Ecto neural progenitor cell (in vitro differentiated cells): ENCODE results near the gene OR14A16.

Source experiments
- DNase-seq: peaks from one replicate; pipeline ENCODE4 v3.0.0-alpha.2; 2018; ENCODE audit warnings: low spot score

The OR14A16 gene, protein sequence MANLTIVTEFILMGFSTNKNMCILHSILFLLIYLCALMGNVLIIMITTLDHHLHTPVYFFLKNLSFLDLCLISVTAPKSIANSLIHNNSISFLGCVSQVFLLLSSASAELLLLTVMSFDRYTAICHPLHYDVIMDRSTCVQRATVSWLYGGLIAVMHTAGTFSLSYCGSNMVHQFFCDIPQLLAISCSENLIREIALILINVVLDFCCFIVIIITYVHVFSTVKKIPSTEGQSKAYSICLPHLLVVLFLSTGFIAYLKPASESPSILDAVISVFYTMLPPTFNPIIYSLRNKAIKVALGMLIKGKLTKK

DNA sequence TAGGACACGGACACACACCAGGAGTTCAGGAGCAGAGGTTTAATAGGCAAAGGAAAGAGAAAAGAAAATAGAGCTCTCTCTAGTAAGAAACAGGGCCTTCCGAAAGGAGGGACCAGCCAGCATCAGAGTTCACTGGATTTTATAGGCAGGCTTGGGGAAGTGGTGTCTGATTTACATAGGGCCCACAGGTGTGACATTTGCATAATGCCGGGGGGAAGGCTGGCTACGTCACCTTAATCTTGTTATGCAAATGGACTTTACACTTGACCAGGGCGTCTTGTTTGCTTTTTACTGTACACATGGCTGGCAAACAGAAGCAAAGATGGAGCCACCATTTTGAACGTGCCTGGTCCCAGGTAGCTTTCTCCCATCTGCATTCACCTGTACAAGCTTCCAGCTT lies at the start of gene OR14A16:
OR14A16 (minus strand) TSS at position 97 of the 400 bp plus-strand sequence. CDS start 8,390 bp downstream, outside the sequence.
- no peak for DNase-seq

DNA sequence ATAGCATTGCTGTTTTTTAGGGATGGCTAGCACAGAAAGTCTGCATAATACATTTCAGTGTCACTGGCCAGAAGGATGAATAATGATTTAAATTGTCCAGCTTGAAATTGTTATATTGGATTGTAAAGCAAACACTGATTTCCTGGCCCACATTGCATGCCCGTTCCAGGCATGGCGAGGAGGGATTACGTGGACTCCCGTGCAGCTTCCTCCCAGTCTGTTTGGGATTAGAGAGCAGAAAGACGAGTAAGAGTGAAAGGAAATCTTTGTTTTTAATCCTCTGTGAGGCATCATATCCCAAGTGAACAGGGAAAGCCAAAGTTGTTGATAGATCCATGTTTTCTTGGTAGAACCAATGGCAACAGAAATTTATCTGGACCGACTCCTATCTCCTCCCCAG lies 41.5 kb upstream of the OR14A16 start:
- no peak for DNase-seq

DNA sequence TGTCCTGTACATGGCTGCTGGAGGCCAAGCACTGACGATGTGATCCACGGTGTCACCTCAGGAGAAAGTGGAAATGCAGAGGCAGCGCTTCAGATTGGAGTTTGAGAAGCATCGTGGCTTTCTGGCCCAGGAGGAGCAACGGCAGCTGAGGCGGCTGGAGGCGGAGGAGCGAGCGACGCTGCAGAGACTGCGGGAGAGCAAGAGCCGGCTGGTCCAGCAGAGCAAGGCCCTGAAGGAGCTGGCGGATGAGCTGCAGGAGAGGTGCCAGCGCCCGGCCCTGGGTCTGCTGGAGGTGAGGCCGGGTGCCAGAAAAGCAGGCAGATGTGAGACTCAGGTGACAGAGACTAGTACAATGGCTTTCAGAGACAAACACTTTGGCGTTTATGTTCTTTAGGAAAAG lies 40.7 kb upstream of the OR14A16 start:
- no peak for DNase-seq

DNA sequence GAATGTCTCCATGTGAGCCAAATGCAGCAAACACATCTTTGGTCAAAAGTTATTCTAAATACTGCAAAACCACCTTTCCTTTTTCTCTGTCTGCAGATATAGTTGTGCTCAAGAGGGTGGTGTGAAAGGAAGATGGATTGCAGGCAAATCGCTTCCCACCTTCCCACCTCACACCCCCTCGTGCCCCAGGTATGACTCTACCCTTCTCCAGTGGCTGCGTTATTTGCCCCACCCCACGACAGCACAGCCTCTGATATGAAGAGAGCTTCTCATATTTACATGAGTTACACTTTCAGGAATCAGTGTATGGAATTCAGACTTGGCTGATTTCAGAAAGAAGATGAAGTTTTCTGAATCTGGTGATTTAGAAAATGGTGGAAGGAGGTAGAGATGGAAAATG lies 38.8 kb upstream of the OR14A16 start:
- DNase-seq = no peak

DNA sequence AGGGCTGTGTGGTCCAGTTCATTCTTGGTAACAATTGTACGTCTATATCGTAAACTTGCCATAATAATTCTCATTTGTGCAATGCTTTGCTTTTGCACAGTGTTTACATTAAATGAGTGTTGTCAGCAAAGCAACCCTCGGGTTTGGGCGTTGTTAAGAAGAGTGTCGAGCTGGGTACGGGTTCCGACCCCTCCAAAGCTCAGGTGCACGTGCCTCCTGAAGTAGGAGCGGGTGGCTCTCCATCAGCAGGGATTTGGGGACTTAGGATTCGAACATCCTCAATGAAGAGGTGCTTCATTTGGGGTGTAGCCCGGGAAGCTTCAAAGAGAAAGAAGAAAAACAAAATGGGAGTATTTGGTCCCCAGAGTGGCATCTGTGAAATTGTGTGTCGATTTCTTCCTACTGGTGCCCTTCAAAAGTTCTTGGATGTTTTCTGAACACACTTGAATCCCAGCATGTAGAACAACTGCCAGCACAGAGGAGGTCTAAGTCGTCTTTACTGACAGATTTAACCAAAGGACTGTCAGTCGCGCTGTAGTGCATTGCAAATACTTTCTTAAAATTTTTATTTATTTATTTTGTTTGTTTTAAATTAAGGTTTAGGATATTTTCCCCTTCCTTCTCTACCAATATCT lies 34.2 kb upstream of the OR14A16 start:
- DNase-seq = no peak

DNA sequence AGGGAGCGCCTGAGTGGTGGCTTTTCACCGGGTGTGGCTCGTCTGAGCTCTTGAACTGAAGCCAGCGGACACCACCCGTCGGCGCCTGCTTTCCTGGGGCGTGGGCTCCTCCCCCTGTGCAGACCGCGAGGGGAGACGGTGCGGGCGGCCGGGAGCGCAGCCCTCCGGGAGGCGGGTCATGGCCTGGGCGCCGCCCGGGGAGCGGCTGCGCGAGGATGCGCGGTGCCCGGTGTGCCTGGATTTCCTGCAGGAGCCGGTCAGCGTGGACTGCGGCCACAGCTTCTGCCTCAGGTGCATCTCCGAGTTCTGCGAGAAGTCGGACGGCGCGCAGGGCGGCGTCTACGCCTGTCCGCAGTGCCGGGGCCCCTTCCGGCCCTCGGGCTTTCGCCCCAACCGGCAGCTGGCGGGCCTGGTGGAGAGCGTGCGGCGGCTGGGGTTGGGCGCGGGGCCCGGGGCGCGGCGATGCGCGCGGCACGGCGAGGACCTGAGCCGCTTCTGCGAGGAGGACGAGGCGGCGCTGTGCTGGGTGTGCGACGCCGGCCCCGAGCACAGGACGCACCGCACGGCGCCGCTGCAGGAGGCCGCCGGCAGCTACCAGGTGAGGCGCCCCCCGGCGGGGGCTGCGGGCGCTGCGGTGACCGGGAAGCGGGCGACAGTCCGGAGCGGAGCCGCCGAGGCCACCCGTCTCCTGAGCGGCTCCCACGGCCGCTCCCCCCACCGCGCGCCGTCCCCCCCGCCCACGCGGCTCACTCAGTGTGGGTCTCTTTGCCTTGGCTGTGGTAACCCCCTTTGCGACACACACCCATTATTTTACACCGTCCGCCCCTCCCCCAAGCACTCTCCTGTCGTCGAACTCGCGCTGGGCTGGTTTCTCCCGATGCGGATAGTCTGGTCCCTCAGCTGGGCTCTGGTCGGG lies 33.4 kb upstream of the OR14A16 start, which contains the start of gene TRIM58:
TRIM58 (plus strand) TSS at position 119 of the 916 bp plus-strand sequence; CDS start at position 179, 60 bp downstream.
- no peak for DNase-seq

DNA sequence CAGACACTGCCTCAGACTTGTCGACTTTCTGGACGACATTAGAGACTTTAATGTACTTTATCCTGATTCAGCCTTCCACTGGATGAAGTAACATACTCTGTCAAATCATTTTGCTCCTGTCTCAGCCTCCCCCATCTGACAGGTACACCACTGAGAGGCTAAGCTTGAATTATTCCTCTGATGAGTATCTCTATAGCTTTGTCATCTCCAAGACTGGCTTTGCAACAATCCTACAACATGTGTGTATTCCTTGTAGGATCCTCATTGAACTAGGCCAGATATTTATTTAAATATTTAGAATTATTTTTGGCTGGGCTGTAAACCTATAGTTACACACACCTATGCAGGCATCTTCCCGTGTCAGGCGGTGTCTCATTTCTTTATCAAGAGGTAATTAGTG lies 32.0 kb upstream of the OR14A16 start:
- no peak for DNase-seq

DNA sequence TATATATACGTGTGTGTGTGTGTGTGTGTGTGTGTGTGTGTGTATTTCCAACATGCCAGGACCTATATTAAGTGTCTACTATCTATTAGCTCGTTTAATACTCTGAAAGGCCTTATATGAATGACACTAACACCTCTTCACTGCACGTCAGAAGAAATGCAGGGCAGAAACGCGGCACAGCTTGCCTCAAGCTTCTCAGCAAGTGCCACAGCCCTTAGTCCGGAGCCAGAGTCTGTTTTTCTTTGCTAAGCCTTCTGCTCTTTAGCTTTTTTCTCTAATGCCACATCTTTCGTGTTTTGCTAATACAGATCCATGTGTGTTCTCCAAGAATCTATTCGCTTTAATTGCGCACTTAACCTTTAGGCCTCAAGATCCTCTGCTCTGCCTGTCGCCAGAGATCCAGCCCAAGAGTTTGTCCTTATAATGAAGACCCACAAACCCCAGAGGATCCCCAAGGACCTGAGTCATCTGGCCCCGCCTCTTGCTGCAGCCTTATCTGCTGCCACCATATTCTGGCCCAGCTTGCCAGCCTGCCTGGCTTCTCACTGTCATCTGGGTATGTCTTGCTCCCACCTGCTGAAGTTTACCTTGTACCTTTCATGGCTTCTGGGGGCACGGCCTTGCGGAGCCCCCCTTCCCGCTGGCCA lies 31.1 kb upstream of the OR14A16 start:
- DNase-seq = no peak

DNA sequence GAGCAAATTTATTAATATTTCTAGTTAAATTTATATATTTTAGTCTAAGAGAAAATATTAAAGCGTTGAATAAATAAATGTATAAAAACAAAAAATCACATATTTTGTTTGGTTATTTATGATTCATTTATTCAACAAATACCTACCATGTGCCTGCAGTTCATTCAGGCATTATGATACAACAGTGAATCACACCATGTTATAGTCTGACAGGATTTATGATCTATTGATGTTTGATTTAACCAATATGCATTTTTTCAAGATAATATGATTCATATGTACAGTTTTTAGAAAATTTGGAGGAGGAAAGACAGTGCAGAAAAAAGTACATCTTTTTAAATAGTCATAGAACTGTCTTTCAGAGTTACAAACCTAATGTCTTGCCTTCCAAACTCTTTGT lies 25.7 kb upstream of the OR14A16 start:
- DNase-seq = no peak

DNA sequence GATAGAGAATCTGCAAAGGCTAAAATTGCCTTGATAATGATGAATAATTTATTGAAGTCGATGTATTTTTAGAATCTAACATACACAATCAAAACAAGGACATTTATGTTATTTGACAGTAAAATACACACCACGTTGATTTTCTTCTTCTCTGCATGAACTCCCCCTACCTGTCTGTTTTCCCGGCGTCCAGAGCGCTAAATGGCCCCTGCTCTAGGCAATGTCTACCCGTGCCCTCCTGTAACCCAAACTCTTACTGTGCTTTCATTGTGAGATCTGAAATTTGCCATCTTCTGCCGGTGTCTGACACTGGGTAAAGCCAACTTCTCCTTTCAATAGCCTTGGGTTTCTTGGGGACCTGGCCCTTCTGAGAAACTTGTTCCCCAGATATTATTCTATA lies 24.4 kb upstream of the OR14A16 start:
- no peak for DNase-seq

DNA sequence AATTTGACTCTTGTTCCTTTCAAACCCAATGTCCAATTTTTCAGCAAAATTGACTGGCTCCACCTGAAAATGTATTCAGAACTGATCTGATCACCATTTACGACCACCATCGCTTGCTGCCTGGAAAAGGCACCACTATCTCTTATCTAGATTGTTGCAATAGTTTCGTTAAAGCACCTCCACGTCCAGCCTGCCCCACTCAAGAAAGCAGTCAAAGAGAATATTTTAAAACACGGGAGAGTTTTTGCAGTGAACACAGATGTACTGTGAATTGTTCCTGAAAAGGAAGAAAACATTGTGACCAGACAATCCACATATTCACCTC lies 21.7 kb upstream of the OR14A16 start:
- no peak for DNase-seq

DNA sequence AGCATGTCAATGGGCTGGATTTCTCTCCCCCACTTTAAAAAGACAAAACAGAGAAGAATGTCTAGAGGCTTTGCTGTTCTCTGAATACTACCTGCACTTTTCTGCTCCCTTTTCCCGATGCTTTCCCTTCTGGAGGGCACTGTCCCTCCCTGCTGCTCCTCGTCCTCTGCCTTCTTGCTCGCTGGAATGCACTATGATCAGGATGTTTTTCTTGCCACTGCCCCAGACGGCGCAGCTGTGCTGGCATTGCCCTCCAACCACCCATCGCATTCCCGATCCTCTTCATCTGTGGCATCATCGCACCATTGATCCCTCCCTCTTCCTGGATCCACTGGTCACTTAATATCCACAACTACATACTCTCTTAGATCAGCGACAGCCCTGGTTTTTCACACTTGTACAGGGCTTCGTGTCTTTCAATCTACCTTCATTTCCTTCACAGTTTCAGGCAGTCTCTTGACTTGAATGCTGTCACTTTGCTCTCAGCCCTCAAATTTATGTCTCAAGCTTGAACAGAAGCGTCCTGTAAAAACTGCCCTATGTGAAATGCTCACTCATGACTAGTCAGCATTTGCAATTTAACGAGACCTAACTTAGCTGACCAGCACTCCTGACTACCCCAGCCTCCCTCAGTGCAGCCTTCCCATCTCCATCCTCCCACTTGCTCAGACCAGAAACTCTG lies 21.2 kb upstream of the OR14A16 start:
- DNase-seq = no peak

DNA sequence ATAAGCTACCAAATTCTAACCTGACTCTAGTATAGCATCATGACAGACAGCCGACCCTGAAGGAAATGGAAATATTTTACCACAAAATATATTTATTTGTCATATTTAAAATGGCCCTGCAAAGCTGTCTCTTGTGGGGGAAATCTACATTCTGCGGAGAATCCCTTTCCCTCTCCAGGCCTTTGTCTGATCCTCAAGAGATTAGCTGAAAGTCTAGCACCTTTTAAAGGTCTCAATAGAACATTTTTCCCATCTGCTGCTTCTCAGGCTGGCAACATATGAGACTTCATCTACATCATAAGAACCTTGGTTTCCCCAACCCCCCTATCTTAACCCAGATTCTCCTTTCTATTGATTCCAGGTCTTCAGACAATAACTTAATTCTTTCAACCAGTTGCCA lies 19.5 kb upstream of the OR14A16 start:
- no peak for DNase-seq

DNA sequence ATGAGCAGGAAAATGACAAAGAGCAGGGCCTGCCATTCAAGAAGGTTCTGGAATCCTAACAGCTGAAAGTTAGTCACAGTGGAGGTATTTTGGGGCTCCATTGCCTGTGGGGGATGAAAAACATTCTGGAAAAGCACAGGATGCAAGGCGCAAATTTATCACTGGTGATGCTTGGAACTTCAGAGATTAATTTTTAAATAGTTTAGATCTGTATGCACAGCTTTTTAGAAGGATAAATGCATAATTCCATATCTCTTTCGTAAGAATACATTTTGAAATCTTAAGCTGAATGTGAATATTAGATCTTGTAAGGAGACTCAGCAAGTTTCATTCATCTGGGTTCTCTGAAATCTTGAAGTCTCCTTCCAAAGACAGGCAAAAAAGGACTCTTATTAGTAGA lies 17.9 kb upstream of the OR14A16 start, which contains the start of gene OR11L1:
OR11L1 (minus strand) TSS at position 101 of the 400 bp plus-strand sequence; CDS start at position 101, 0 bp downstream.
- DNase-seq = no peak

DNA sequence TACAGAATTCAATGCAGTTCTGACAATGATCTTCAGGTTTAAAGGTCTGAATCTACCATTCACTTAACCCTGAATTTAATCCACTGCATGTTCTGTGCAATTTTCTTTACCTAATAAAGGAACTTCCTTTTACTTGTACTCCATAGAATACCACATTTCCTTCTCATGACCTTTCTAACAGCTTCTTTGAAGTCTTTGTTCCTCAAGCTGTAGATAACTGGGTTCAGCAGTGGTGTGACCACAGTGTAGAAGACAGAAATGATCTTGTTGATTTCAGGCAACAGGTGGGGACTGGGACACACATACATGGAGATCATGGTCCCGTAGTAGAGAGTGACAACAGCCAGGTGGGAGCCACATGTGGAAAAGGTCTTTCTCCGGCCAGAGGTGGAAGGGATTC lies 16.9 kb upstream of the OR14A16 start:
- no peak for DNase-seq

DNA sequence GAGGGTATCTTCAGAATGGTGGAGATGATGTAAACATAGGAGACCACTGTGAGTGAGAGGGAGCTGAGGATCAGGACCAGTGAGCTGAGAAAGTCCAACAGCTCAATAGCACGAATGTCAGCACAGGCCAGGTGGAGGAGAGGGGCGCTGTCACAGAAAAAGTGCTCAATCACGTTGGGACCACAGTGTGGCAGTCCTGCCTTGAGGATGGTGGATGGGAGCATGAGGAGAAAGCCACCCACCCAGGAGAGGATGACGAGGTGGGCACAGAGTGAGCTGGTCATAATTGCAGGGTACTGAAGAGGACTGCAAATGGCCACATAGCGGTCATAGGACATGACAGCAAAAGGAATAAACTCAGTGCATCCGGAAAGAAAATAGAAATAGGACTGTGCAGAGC lies 9.7 kb upstream of the OR14A16 start:
- no peak for DNase-seq

DNA sequence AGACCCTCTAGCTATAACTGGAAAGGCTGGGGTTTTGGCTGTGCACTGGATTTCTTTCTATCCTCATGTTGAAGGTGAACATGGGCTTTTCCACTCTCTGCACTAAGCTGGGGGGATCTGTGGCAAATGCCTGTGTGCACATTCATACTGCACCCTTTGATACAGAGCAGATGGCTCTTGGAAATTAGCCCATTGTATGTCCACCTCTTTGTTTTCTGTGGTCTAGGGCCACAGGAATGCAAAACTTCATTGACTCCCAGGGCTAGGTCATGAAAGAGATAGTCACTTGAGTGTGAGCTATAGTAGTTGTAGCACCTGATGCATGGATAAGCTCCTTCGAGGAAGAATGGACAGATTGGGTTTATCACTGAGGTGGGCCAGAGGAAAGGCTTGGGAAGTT lies 5.7 kb upstream of the OR14A16 start:
- DNase-seq = no peak

DNA sequence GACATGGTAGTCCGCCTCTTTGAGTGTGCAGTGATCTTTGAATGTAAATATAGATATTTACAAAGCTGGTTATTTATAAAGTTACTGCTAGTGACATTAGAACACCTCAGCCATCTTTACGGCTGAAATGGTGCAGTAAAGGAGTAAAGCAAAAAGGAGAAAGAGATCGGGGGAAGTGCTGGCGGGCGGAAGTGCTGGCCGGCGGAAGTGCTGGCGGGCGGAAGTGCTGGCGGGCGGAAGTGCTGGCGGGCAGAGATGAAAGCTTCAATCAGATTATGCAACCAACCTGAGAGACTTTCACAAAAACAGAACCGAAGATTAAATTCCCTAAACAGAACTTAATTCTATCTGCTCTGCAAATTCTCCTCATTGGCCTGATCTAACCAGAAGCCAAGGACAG lies 1.4 kb upstream of the OR14A16 start:
- DNase-seq = no peak

DNA sequence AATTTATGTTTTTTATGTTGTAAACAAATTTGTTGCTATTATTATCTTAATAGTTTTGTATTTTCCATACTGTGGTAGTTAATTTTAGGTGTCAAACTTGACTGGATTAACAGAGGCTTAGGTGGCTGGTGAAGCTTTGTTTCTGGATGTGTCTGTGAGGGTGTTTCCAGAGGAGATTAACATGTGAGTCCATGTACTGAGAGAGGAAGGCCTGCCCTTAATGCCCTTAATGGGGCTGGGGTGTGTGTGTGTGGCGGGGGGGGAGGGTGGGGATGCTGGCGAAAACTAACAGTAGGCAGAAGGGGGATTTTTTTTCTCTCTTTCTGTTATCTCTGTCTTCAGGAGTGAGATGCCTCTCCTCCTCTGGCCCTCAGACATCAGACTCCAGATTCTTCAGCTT lies 1.9 kb downstream of the OR14A16 start:
- no peak for DNase-seq

DNA sequence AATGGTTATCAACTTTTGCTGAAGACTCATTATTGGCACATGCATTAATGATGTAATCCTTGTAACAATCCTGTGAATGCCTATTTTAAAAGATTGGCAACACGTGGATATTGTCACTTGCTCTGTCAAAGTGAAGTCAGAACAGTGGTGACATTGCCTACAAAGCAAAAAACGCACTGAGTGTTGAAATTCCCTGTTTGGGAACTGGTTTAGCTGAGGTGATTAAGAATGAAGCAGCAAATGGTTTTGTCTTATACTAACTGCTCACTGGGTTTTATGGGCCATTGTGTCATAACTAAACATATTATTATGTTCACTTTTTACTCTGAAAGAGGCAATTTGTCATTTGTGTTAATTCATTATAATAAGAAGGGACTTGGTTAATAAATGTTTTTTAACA lies 11.3 kb downstream of the OR14A16 start:
- DNase-seq = no peak

DNA sequence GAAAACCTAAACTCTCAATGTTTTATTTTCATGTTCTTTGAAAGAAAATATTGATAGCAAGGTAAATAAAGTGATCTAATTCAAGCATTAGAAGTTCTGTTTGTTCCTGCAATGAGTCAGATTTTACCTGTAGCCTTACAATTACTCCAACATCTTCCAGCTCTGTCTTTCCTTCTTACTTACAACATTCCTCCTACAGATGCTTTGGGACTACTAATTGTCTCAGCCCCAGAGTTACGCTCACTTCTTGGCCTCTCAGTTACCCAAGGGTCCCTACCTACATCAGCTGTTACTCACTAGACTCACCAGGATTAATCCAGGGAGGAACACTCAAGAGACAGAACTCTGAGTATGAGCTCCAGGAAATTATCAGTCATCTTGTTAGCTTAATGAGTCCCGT lies 26.4 kb downstream of the OR14A16 start:
- no peak for DNase-seq

DNA sequence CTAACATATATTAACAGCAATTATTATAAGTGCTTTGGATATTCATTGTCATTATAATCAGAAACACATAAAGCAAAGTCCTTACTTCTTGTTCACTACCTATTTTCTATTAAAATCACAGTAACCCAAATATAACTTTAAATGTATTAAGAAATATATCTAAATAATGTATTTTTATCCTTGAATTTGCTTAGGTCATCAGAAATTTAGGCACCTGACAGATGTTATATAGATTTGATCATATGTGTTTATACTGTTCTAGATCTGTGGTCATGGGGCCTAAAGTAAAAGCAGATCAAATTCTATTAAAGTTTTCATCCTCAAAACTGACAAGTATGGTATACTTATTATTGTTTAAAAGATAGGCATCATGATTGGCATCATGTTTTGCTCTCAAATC lies 54.3 kb downstream of the OR14A16 start:
- no peak for DNase-seq
